H1 (cell line): ENCODE measurements around the gene WDR1. TPM values are rescaled to one million over a fixed set of nuclear protein-coding genes. Genes with fewer than 3 reads are reported as not detected.

Source experiments
- CHD7 ChIP-seq: fragments of 300-600 bp; sonication (generic); IDR thresholded peaks from 2 replicates; pipeline ENCODE4 v1.7.1; 2012; ENCODE audit warnings: low read length, moderate library complexity, mild to moderate bottlenecking, inconsistent platforms; ENCODE audit not compliant: insufficient replicate concordance
- E2F6 ChIP-seq: IDR thresholded peaks from 2 replicates; pipeline ENCODE4 v1.6.1; 2012; ENCODE audit warnings: inconsistent platforms
- SIRT6 ChIP-seq: IDR thresholded peaks from one replicate; pipeline ENCODE4 v1.7.1; 2012; ENCODE audit warnings: low read length, inconsistent platforms
- polyA plus RNA-seq, 7 experiments: library from polyadenylated mRNA; depleted of rRNA in 3 of 7; stranded (reverse) in 5 of 7; unstranded in 2 of 7; fragments of >200 nt in 5 of 7; fragments of 200-250 nt in 2 of 7; gene quantifications; 1 replicate in 5 of 7; 2 replicates in 1 of 7; 4 replicates in 1 of 7; pipeline versions ENCODE4 v1.2.1 to v1.2.3, GENCODE V29; 2011 to 2013; ENCODE audit warnings: missing spikeins in 2 of 7, mixed read lengths in 2 of 7
- total RNA-seq: library from RNA; stranded (reverse); fragmentation: NEBNext Ultra II Directional; extraction: Animal tissue kit (Norgen Biotek cat#: 25700); gene quantifications from 2 replicates; pipeline ENCODE4 v1.2.1, GENCODE V29; 2021

The WDR1 gene
- total and polyA plus RNA-seq, 2 of the 8 experiments (the other 6 are each of a cell fraction or from before 2014, with no cell fraction given): 315 to 377 TPM

GRCh38 chr4:10107111-10108091 lies 9.2 kb downstream of the WDR1 start (continued):
- TF ChIP-seq CHD7: no peak
- no peak for TF ChIP-seq E2F6
- no peak for TF ChIP-seq SIRT6
